Measurements from ENCODE around the gene THADA.

The THADA gene

GRCh38 chr2:43269706-43270105 is 326.1 kb downstream of the THADA start:
- TF ChIP-seq FOXM1 (IDR thresholded peaks at IDR 0.05; ENCODE audit: borderline replicate concordance) (no peak), CTBP1 (IDR thresholded peaks at IDR 0.05; ENCODE audit: borderline replicate concordance) (no peak), SUZ12 (IDR thresholded peaks at IDR 0.05) (no peak), FOXA1 (IDR thresholded peaks at IDR 0.05) (no peak), TARDBP (IDR thresholded peaks at IDR 0.05) (no peak), NFRKB (IDR thresholded peaks at IDR 0.05) (no peak), LEF1 (IDR thresholded peaks at IDR 0.05; ENCODE audit: borderline replicate concordance) (no peak), FOXK2 (IDR thresholded peaks at IDR 0.05) (no peak), ZNF384 (IDR thresholded peaks at IDR 0.05) (no peak), BHLHE40 (IDR thresholded peaks at IDR 0.05; ENCODE audit: borderline replicate concordance) (no peak), ELF4 (IDR thresholded peaks at IDR 0.05) (no peak), PKNOX1 (IDR thresholded peaks at IDR 0.05) (no peak), HDGF (IDR thresholded peaks at IDR 0.05; ENCODE audit: borderline replicate concordance) (no peak), ARNT (IDR thresholded peaks at IDR 0.05) (no peak), SP1 (IDR thresholded peaks at IDR 0.05) (no peak)
- no peak for DNase-seq (ENCODE audit: extremely low spot score)
- ChIA-PET CTCF (no interaction called here), POLR2A (no interaction called here)

- TF ChIP-seq ARNT (IDR thresholded peaks at IDR 0.05) (no peak), TARDBP (IDR thresholded peaks at IDR 0.05) (no peak), CTBP1 (IDR thresholded peaks at IDR 0.05; ENCODE audit: borderline replicate concordance) (no peak), NFRKB (IDR thresholded peaks at IDR 0.05) (no peak), ELF4 (IDR thresholded peaks at IDR 0.05) (no peak), FOXK2 (IDR thresholded peaks at IDR 0.05) (no peak), FOXA1 (IDR thresholded peaks at IDR 0.05) (no peak), L3MBTL2 (conservative IDR thresholded peaks at IDR 0.05) (no peak), BHLHE40 (IDR thresholded peaks at IDR 0.05; ENCODE audit: borderline replicate concordance) (no peak), ZNF384 (IDR thresholded peaks at IDR 0.05) (no peak), PKNOX1 (IDR thresholded peaks at IDR 0.05) (no peak)
- CTCF ChIA-PET, result no interaction called here
- POLR2A ChIA-PET, result no interaction called here
- DNase-seq (ENCODE audit: extremely low spot score), result no peak
Observed at GRCh38 chr2:43269074-43269572, 326.7 kb downstream of the THADA start.

GRCh38 chr2:43268066-43268953 is 327.5 kb downstream of the THADA start:
- ChIA-PET CTCF (no interaction called here), POLR2A (no interaction called here)
- TF ChIP-seq ZNF384 (IDR thresholded peaks at IDR 0.05) (no peak), TARDBP (IDR thresholded peaks at IDR 0.05) (no peak), SP1 (IDR thresholded peaks at IDR 0.05) (no peak), CTBP1 (IDR thresholded peaks at IDR 0.05; ENCODE audit: borderline replicate concordance) (no peak), HDGF (IDR thresholded peaks at IDR 0.05; ENCODE audit: borderline replicate concordance) (no peak), ARNT (IDR thresholded peaks at IDR 0.05) (no peak), FOXM1 (IDR thresholded peaks at IDR 0.05; ENCODE audit: borderline replicate concordance) (no peak), LEF1 (IDR thresholded peaks at IDR 0.05; ENCODE audit: borderline replicate concordance) (no peak), NFRKB (IDR thresholded peaks at IDR 0.05) (no peak), BHLHE40 (IDR thresholded peaks at IDR 0.05; ENCODE audit: borderline replicate concordance) (no peak), FOXA1 (IDR thresholded peaks at IDR 0.05) (no peak), SUZ12 (IDR thresholded peaks at IDR 0.05) (no peak), ELF4 (IDR thresholded peaks at IDR 0.05) (no peak), L3MBTL2 (conservative IDR thresholded peaks at IDR 0.05) (no peak), FOXK2 (IDR thresholded peaks at IDR 0.05) (no peak), PKNOX1 (IDR thresholded peaks at IDR 0.05) (no peak)
- DNase-seq (ENCODE audit: extremely low spot score), result no peak

GRCh38 chr2:43267381-43267780 is 328.5 kb downstream of the THADA start:
- ChIA-PET POLR2A (interaction anchor here (1.8 kb wide), 1 partner anchor 8 kb away, joined by 4 read pairs; no protein-coding TSS in a partner anchor), CTCF (no interaction called here)
- TF ChIP-seq HDGF (IDR thresholded peaks at IDR 0.05; ENCODE audit: borderline replicate concordance) (no peak), LEF1 (IDR thresholded peaks at IDR 0.05; ENCODE audit: borderline replicate concordance) (no peak), L3MBTL2 (conservative IDR thresholded peaks at IDR 0.05) (no peak), CTBP1 (IDR thresholded peaks at IDR 0.05; ENCODE audit: borderline replicate concordance) (no peak), SUZ12 (IDR thresholded peaks at IDR 0.05) (no peak), ELF4 (IDR thresholded peaks at IDR 0.05) (no peak), SP1 (IDR thresholded peaks at IDR 0.05) (no peak), NFRKB (IDR thresholded peaks at IDR 0.05) (no peak), FOXK2 (IDR thresholded peaks at IDR 0.05) (no peak)
- DNase-seq (ENCODE audit: extremely low spot score), result no peak

GRCh38 chr2:43266711-43267111 is 329.1 kb downstream of the THADA start:
- CTCF ChIA-PET, result no interaction called here
- POLR2A ChIA-PET, result interaction anchor here (1.8 kb wide), 1 partner anchor 9 kb away, joined by 4 read pairs; no protein-coding TSS in a partner anchor
- DNase-seq (ENCODE audit: extremely low spot score), result no peak
- no peak for TF ChIP-seq TARDBP (IDR thresholded peaks at IDR 0.05)
- no peak for TF ChIP-seq SUZ12 (IDR thresholded peaks at IDR 0.05)
- no peak for TF ChIP-seq NFRKB (IDR thresholded peaks at IDR 0.05)
- TF ChIP-seq FOXK2 (IDR thresholded peaks at IDR 0.05), result no peak
- TF ChIP-seq SP1 (IDR thresholded peaks at IDR 0.05), result no peak
- TF ChIP-seq PKNOX1 (IDR thresholded peaks at IDR 0.05), result no peak
- TF ChIP-seq CTBP1 (IDR thresholded peaks at IDR 0.05; ENCODE audit: borderline replicate concordance), result no peak
- TF ChIP-seq BHLHE40 (IDR thresholded peaks at IDR 0.05; ENCODE audit: borderline replicate concordance), result no peak
- no peak for TF ChIP-seq HDGF (IDR thresholded peaks at IDR 0.05; ENCODE audit: borderline replicate concordance)
- no peak for TF ChIP-seq LEF1 (IDR thresholded peaks at IDR 0.05; ENCODE audit: borderline replicate concordance)
- no peak for TF ChIP-seq ELF4 (IDR thresholded peaks at IDR 0.05)
- no peak for TF ChIP-seq ARNT (IDR thresholded peaks at IDR 0.05)
- no peak for TF ChIP-seq FOXM1 (IDR thresholded peaks at IDR 0.05; ENCODE audit: borderline replicate concordance)
